Mesendoderm (in vitro differentiated cells): ENCODE results near the gene IFITM2.

Source experiments
- DNase-seq: peaks from one replicate; pipeline ENCODE4 v3.0.0; 2013
- H2AK5ac ChIP-seq: 2 replicates; pipeline ENCODE4 v1.6.1; 2013; ENCODE audit warnings: low read length, inconsistent platforms
- H2BK120ac ChIP-seq: 2 replicates; pipeline ENCODE4 v1.6.1; 2013; ENCODE audit warnings: low read depth, mild to moderate bottlenecking, low read length, moderate library complexity, mixed read lengths
- H2BK15ac ChIP-seq: replicated peaks from 2 replicates; pipeline ENCODE4 v1.6.1; 2013; ENCODE audit warnings: low read depth, mild to moderate bottlenecking, moderate library complexity
- H2BK5ac ChIP-seq: 2 replicates; pipeline ENCODE4 v1.6.1; 2013; ENCODE audit warnings: low read length, inconsistent platforms
- H3K18ac ChIP-seq: 2 replicates; pipeline ENCODE4 v1.6.1; 2013; ENCODE audit warnings: mild to moderate bottlenecking, low read length, mixed read lengths
- H3K23ac ChIP-seq: one replicate; pipeline ENCODE4 v1.6.1; 2013; ENCODE audit warnings: low read length
- H3K27ac ChIP-seq: 2 replicates; pipeline ENCODE4 v1.5.1; 2013; ENCODE audit warnings: low read depth, mild to moderate bottlenecking, inconsistent platforms, low read length, moderate library complexity
- H3K27me3 ChIP-seq: 2 replicates; pipeline ENCODE4 v1.6.1; 2013; ENCODE audit warnings: low read length, control low read depth, mild to moderate bottlenecking, inconsistent platforms; ENCODE audit not compliant: insufficient read depth, poor library complexity
- H3K36me3 ChIP-seq: 2 replicates; pipeline ENCODE4 v1.6.1; 2013; ENCODE audit warnings: low read length, inconsistent platforms; ENCODE audit not compliant: control insufficient read depth, insufficient read depth
- H3K4ac ChIP-seq: one replicate; pipeline ENCODE4 v1.6.1; 2013; ENCODE audit warnings: low read depth, mild to moderate bottlenecking, low read length, moderate library complexity
- H3K4me1 ChIP-seq: 2 replicates; pipeline ENCODE4 v1.6.1; 2013; ENCODE audit warnings: low read depth, low read length, inconsistent platforms; ENCODE audit not compliant: control insufficient read depth
- H3K4me2 ChIP-seq: 2 replicates; pipeline ENCODE4 v1.6.1; 2013; ENCODE audit warnings: low read length
- H3K4me3 ChIP-seq: 2 replicates; pipeline ENCODE4 v1.5.1; 2013; ENCODE audit warnings: mild to moderate bottlenecking, low read length
- H3K56ac ChIP-seq: one replicate; pipeline ENCODE4 v1.6.1; 2013; ENCODE audit warnings: low read length
- H3K79me1 ChIP-seq: 2 replicates; pipeline ENCODE4 v1.6.1; 2013; ENCODE audit warnings: low read length, inconsistent platforms
- H3K79me2 ChIP-seq: 2 replicates; pipeline ENCODE4 v1.6.1; 2013; ENCODE audit warnings: mild to moderate bottlenecking, low read length; ENCODE audit not compliant: control insufficient read depth, insufficient read depth
- H3K9ac ChIP-seq: 2 replicates; pipeline ENCODE4 v1.6.1; 2013; ENCODE audit warnings: low read length, inconsistent platforms
- H4K5ac ChIP-seq: one replicate; pipeline ENCODE4 v1.6.1; 2013; ENCODE audit warnings: low read length
- H4K8ac ChIP-seq: one replicate; pipeline ENCODE4 v1.6.1; 2013; ENCODE audit warnings: low read depth, mild to moderate bottlenecking, control low read depth, low read length, moderate library complexity
- WGBS: extraction: QIAGEN DNeasy Blood & Tissue Kit; methylation state at CpG from one replicate; pipeline ENCODE4 v1.1.7; 2013; ENCODE audit warnings: low lambda C conversion rate, missing lambda C conversion rate; ENCODE audit not compliant: insufficient coverage; ENCODE audit errors: extremely low coverage; 5-methylcytosine and 5-hydroxymethylcytosine counted together

IFITM2 gene

GRCh38 chr11:272931-273198 is 34.8 kb upstream of the IFITM2 start:
- H3K36me3 ChIP-seq, result no peaks in the 10 kb centered on the region
- no peak overlapping the region for H3K9ac ChIP-seq
- H3K18ac ChIP-seq, result no peak overlapping the region
- H3K27ac ChIP-seq, result no peak overlapping the region
- no peak overlapping the region for H4K5ac ChIP-seq
- no peaks in the 10 kb centered on the region for H3K79me2 ChIP-seq
- H3K23ac ChIP-seq, result no peak overlapping the region
- no peak overlapping the region for H4K8ac ChIP-seq
- H3K27me3 ChIP-seq, result no peaks in the 10 kb centered on the region
- DNase-seq, result no peak
- no peaks in the 10 kb centered on the region for H3K79me1 ChIP-seq
- no peak overlapping the region for H2BK5ac ChIP-seq
- H3K4me3 ChIP-seq, result no peak overlapping the region
- no peak overlapping the region for H3K4me2 ChIP-seq
- no peak overlapping the region for H2BK120ac ChIP-seq
- no peak overlapping the region for H2AK5ac ChIP-seq
- H3K56ac ChIP-seq, result no peak overlapping the region
- no CpG with 5 or more reads among the region's 6 CpGs for WGBS
- no peak overlapping the region for H2BK15ac ChIP-seq
- H3K4me1 ChIP-seq, result no peaks in the 10 kb centered on the region
- no peak overlapping the region for H3K4ac ChIP-seq

- Histone ChIP-seq H3K56ac (no peak overlapping the region), H2AK5ac (no peak overlapping the region), H3K9ac (no peak overlapping the region), H2BK15ac (no peak overlapping the region), H3K4ac (no peak overlapping the region), H4K8ac (no peak overlapping the region), H3K27me3 (no peaks in the 10 kb centered on the region), H3K79me2 (no peaks in the 10 kb centered on the region), H3K79me1 (no peaks in the 10 kb centered on the region), H3K4me2 (no peak overlapping the region), H4K5ac (no peak overlapping the region), H3K4me3 (no peak overlapping the region), H3K27ac (no peak overlapping the region), H3K36me3 (no peaks in the 10 kb centered on the region), H3K4me1 (no peaks in the 10 kb centered on the region), H2BK5ac (no peak overlapping the region), H3K23ac (no peak overlapping the region), H2BK120ac (no peak overlapping the region), H3K18ac (no peak overlapping the region)
- no peak for DNase-seq
Observed at GRCh38 chr11:276219-276618, 31.4 kb upstream of the IFITM2 start.

DNA sequence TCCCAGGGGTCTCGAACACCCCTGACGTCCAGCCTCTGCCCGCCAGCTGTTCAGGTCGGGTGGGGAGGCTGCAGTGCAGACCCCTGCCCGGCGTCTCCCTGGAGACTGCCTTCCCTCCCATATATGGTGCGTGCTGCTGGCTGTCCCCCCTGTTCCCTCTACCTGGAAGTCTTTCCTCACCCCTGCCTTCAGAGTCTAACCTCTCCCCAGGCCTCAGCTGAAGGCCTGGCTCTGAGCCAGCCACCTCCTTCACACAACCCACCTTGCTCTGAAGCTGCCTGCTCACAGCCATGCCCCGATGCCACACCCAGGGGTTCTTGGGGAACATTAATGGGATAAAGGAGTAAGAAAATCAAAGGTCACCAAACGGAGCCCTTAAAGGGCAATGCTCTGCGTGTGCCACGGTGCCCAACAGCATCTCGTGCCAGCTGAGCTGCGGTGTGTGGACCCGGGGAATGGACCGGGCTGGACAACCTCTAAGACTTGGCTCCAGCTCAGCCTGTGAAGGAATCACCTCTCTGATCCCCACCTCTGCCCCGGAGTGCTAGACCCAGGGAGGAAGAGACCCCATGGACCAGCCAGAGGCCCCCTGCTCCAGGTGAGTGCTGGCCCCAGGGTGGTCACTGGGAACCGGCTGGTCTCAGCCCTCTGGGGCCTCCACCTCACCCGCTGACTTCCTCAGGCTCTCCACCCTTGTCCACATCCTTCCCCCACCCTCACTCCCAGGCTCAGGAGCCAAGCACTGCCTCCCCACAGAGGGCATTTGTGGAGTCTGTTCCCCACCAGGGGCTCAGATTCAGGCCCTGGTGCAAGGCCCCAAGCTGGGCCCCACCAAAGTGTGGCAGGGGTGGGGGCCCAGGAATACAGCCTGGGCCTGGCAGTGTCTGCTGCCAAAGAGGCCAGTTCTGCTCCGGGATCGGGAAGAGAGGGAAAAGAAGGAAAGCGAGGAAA is 29.3 kb upstream of the IFITM2 start, which contains the start of gene NLRP6:
TSS of gene NLRP6 (plus strand) at position 407 of the 951 bp plus-strand sequence. CDS start at position 570, 163 bp downstream.
- H3K36me3 ChIP-seq, result no peaks in the 10 kb centered on the region
- no peak within 1 kb of the TSS for H3K4me3 ChIP-seq
- H3K23ac ChIP-seq, result no peak within 1 kb of the TSS
- no peak within 1 kb of the TSS for H2BK15ac ChIP-seq
- no peak within 1 kb of the TSS for H3K9ac ChIP-seq
- no peak within 1 kb of the TSS for H4K5ac ChIP-seq
- no peak within 1 kb of the TSS for H3K18ac ChIP-seq
- no peak within 1 kb of the TSS for H2BK5ac ChIP-seq
- no peak for DNase-seq
- H3K4me2 ChIP-seq, result no peak within 1 kb of the TSS
- H3K27ac ChIP-seq, result no peak within 1 kb of the TSS
- no peak within 1 kb of the TSS for H2BK120ac ChIP-seq
- no peak within 1 kb of the TSS for H4K8ac ChIP-seq
- no peaks in the 10 kb centered on the region for H3K79me2 ChIP-seq
- H3K79me1 ChIP-seq, result no peaks in the 10 kb centered on the region
- H2AK5ac ChIP-seq, result no peak within 1 kb of the TSS
- H3K4me1 ChIP-seq, result no peaks in the 10 kb centered on the region
- no peaks in the 10 kb centered on the region for H3K27me3 ChIP-seq
- no peak within 1 kb of the TSS for H3K4ac ChIP-seq
- no CpG with 5 or more reads among the region's 21 CpGs for WGBS
- no peak within 1 kb of the TSS for H3K56ac ChIP-seq

DNA sequence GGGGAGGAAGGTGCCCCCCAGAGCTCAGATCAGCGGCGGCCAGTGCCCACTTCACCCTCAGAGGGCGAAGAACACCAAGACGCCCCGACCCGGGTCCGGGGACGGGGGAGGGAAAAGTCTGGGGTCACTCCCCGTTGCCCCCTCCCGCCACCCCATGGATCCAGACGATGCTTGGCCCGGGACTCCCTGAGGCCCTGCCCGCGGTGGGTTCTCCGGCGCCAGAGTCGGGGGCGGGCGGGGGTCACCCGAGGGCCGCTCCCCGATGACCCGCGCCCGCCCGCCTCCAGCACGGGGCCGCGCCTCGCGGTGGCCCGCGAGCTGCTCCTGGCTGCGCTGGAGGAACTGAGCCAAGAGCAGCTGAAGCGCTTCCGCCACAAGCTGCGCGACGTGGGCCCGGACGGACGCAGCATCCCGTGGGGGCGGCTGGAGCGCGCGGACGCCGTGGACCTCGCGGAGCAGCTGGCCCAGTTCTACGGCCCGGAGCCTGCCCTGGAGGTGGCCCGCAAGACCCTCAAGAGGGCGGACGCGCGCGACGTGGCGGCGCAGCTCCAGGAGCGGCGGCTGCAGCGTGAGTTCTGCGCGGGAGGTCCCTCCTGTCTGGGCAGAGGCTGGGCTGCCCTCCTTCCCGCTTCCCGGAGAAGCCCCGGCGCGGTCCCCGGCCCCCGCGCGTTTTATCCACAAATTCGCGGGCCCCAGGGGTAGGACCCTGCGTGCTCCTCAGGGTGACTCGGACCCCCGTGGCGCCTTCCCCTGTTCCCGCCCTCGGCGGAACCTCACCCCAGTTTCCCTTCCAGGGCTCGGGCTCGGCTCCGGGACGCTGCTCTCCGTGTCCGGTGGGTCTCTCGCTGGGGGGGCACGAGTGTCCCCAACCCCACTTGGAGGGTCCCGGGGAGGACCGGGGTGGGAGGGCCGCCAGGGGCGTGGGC is 28.3 kb upstream of the IFITM2 start:
- no CpG with 5 or more reads among the region's 97 CpGs for WGBS
- Histone ChIP-seq H3K4me3 (no peak overlapping the region), H2AK5ac (no peak overlapping the region), H3K27ac (no peak overlapping the region), H2BK120ac (no peak overlapping the region), H2BK5ac (no peak overlapping the region), H4K8ac (no peak overlapping the region), H3K4me2 (no peak overlapping the region), H3K18ac (no peak overlapping the region), H3K36me3 (no peaks in the 10 kb centered on the region), H3K4me1 (no peaks in the 10 kb centered on the region), H3K27me3 (no peaks in the 10 kb centered on the region), H3K79me1 (no peaks in the 10 kb centered on the region), H2BK15ac (no peak overlapping the region), H3K79me2 (no peaks in the 10 kb centered on the region), H4K5ac (no peak overlapping the region), H3K9ac (no peak overlapping the region), H3K56ac (no peak overlapping the region), H3K23ac (no peak overlapping the region), H3K4ac (no peak overlapping the region)
- DNase-seq, result no peak

GRCh38 chr11:279966-280705 is 27.5 kb upstream of the IFITM2 start:
- Histone ChIP-seq H3K4me1 (no peaks in the 10 kb centered on the region), H3K56ac (no peak overlapping the region), H3K4ac (no peak overlapping the region), H3K36me3 (no peaks in the 10 kb centered on the region), H3K18ac (no peak overlapping the region), H3K9ac (no peak overlapping the region), H3K79me1 (no peaks in the 10 kb centered on the region), H3K27ac (no peak overlapping the region), H2BK5ac (no peak overlapping the region), H2AK5ac (no peak overlapping the region), H3K4me2 (no peak overlapping the region), H3K23ac (no peak overlapping the region), H4K5ac (no peak overlapping the region), H3K27me3 (no peaks in the 10 kb centered on the region), H2BK120ac (no peak overlapping the region), H3K79me2 (no peaks in the 10 kb centered on the region), H2BK15ac (no peak overlapping the region), H3K4me3 (no peak overlapping the region), H4K8ac (no peak overlapping the region)
- no CpG with 5 or more reads among the region's 85 CpGs for WGBS
- DNase-seq, result no peak
